HepG2 (cell line): ENCODE results near the gene POLR1C. TPM values are rescaled to one million over a fixed set of nuclear protein-coding genes. Genes with fewer than 3 reads are reported as not detected.

ENCODE experiments used
- ATAC-seq: fragments of 200-7000 bp; cut with Tn5 transposase; 3 replicates; pipeline ENCODE4 v1.9.1; 2020; ENCODE audit warnings: mild to moderate bottlenecking, moderate library complexity
- Bru-seq: library from RNA; stranded (reverse); fragments of 400-500 nt; gene quantifications from one replicate; lab custom pipeline; 2021; lab: Mats Ljungman, UMichigan
- BruChase-seq, 2 experiments: library from RNA; stranded (reverse); fragments of 400-500 nt; gene quantifications; one replicate each; lab custom pipeline; 2021; lab: Mats Ljungman, UMichigan
- BruUV-seq: library from RNA; stranded (reverse); fragments of 400-500 nt; replicated peaks from 2 replicates; lab custom pipeline; 2021; lab: Mats Ljungman, UMichigan
- CTCF ChIA-PET: fragments of 300-600 bp; formaldehyde crosslinking; extraction: SDS; loops from one replicate; lab custom pipeline; 2021; ENCODE audit warnings: low total read pairs, inconsistent platforms, low intra/inter-chr PET ratio; lab: Yijun Ruan, JAX
- POLR2A ChIA-PET: fragments of 350-600 bp; sonication (Branson Sonifier 250); formaldehyde crosslinking; loops from one replicate; lab custom pipeline; 2020; ENCODE audit warnings: antibody characterized with exemption, inconsistent platforms; lab: Yijun Ruan, JAX
- DNase-seq: peaks from one replicate; pipeline ENCODE4 v3.0.0-alpha.2; 2015; ENCODE audit warnings: low spot score
- FAIRE-seq: peaks from 3 replicates; lab custom pipeline; 2011; peaks lifted over from hg19 to GRCh38; lab: Jason Lieb, UNC
- H2AFZ ChIP-seq: one replicate; pipeline ENCODE4 v1.6.1; 2011; ENCODE audit warnings: low read length, inconsistent platforms
- H3K27ac ChIP-seq: fragments of 300-600 bp; 3 replicates; pipeline ENCODE4 v1.8.0; 2011; ENCODE audit warnings: mixed run types, mild to moderate bottlenecking, mixed read lengths, low read length, inconsistent platforms; ENCODE audit not compliant: insufficient read depth; ENCODE audit errors: extremely low read length
- H3K27me3 ChIP-seq, 2 experiments: fragments of 200-600 bp in 1 of 2; 2 replicates in 1 of 2; 3 replicates in 1 of 2; pipeline versions ENCODE4 v1.6.0 to v1.8.0; 2011; ENCODE audit warnings: low read length in 2 of 2, mild to moderate bottlenecking in 2 of 2, moderate library complexity in 2 of 2, inconsistent platforms in 1 of 2; ENCODE audit not compliant: insufficient read depth in 2 of 2, control insufficient read depth in 1 of 2
- H3K36me3 ChIP-seq, 2 experiments: fragments of 200-600 bp in 1 of 2; replicated peaks in 1 of 2; 2 replicates in 1 of 2; 3 replicates in 1 of 2; pipeline versions ENCODE4 v1.5.1 to v1.8.0; 2011; ENCODE audit warnings: low read length in 2 of 2, inconsistent platforms in 1 of 2; ENCODE audit not compliant: insufficient read depth in 2 of 2, control insufficient read depth in 1 of 2
- H3K4me1 ChIP-seq: 2 replicates; pipeline ENCODE4 v1.5.1; 2012; ENCODE audit warnings: low read length, inconsistent platforms; ENCODE audit not compliant: insufficient read depth
- H3K4me2 ChIP-seq: 2 replicates; pipeline ENCODE4 v1.6.0; 2011; ENCODE audit warnings: low read depth, low read length, inconsistent platforms
- H3K4me3 ChIP-seq, 3 experiments: fragments of 200-600 bp in 1 of 3; sonication (generic), shearing (Covaris generic) in 1 of 3; replicated peaks in 1 of 3; 2 replicates each; pipeline ENCODE4 v1.5.1; 2011 to 2016; ENCODE audit warnings: low read length in 3 of 3, inconsistent platforms in 2 of 3, low read depth in 2 of 3, mild to moderate bottlenecking in 2 of 3, control low read depth in 1 of 3, mixed read lengths in 1 of 3; ENCODE audit not compliant: insufficient read depth in 1 of 3
- H3K79me2 ChIP-seq: one replicate; pipeline ENCODE4 v1.6.1; 2011; ENCODE audit warnings: low read length, inconsistent platforms; ENCODE audit not compliant: insufficient read depth
- H3K9ac ChIP-seq: 2 replicates; pipeline ENCODE4 v1.6.0; 2011; ENCODE audit warnings: mild to moderate bottlenecking, low read depth, low read length, inconsistent platforms; ENCODE audit not compliant: insufficient read depth
- H3K9me3 ChIP-seq: 2 replicates; pipeline ENCODE4 v1.5.1; 2012; ENCODE audit warnings: mild to moderate bottlenecking, low read length
- H4K20me1 ChIP-seq: 2 replicates; pipeline ENCODE4 v1.6.0; 2011; ENCODE audit warnings: inconsistent platforms, mild to moderate bottlenecking, low read length, moderate library complexity; ENCODE audit not compliant: insufficient read depth
- EEA1 ChIP-seq: sonication (generic); formaldehyde crosslinking; IDR thresholded peaks from 2 replicates; pipeline ENCODE4 v1.5.1; 2020; ENCODE audit warnings: mild to moderate bottlenecking, missing genetic modification reagents, borderline replicate concordance
- JDP2 ChIP-seq: sonication (generic); formaldehyde crosslinking; IDR thresholded peaks from 2 replicates; pipeline ENCODE4 v1.8.1; 2022; ENCODE audit warnings: missing genetic modification reagents, borderline replicate concordance
- MAF1 ChIP-seq: sonication (generic); formaldehyde crosslinking; IDR thresholded peaks from 2 replicates; pipeline ENCODE4 v1.5.0; 2020; ENCODE audit warnings: missing genetic modification reagents, borderline replicate concordance
- MAFF ChIP-seq: IDR thresholded peaks from 2 replicates; pipeline ENCODE4 v1.6.1; 2011; ENCODE audit warnings: low read depth, low read length, improper control_type of control experiment
- SPEN ChIP-seq: sonication (generic); formaldehyde crosslinking; IDR thresholded peaks from 2 replicates; pipeline ENCODE4 v1.5.1; 2020; ENCODE audit warnings: low read depth, mild to moderate bottlenecking, missing genetic modification reagents
- TCF7 ChIP-seq: sonication (generic); IDR thresholded peaks from 2 replicates; pipeline ENCODE4 v1.6.1; 2016; ENCODE audit warnings: antibody characterized with exemption, low read depth
- THAP7 ChIP-seq: sonication (generic); formaldehyde crosslinking; IDR thresholded peaks from 2 replicates; pipeline ENCODE4 v1.8.1; 2023; ENCODE audit warnings: mild to moderate bottlenecking, missing genetic modification reagents
- ZNF350 ChIP-seq: sonication (generic); formaldehyde crosslinking; IDR thresholded peaks from 2 replicates; pipeline ENCODE4 v1.4.0; 2020; ENCODE audit warnings: mild to moderate bottlenecking, low read depth, missing genetic modification reagents, borderline replicate concordance
- WGBS: methylation state at CpG from one replicate; pipeline ENCODE4 v1.1.6; 2017; ENCODE audit warnings: low lambda C conversion rate; 5-methylcytosine and 5-hydroxymethylcytosine counted together
- in situ Hi-C: cut with HindIII; loops from 2 replicates; pipeline ENCODE4 v1.10.0; 2017; ENCODE audit warnings: low pct_unique_long_range_greater_than_20kb; ENCODE audit not compliant: extremely low pct_ligation_motif_present
- intact Hi-C: fragments of 100-400 bp; cut with micrococcal nuclease; formaldehyde crosslinking; loops from one replicate; pipeline ENCODE4 v1.10.0; 2022; ENCODE audit not compliant: unreplicated experiment
- long read RNA-seq, 2 experiments: library from RNA in 1 of 2; library from polyadenylated mRNA in 1 of 2; stranded (forward) in 1 of 2; unstranded in 1 of 2; transcript quantifications; one replicate each; pipeline ENCODE4 v2.0.0, GENCODE V29; 2019 to 2022
- polyA minus RNA-seq, 3 experiments: library from RNA; depleted of rRNA, polyadenylated mRNA; stranded (reverse); fragments of >200 nt; gene quantifications; 2 replicates each; pipeline ENCODE4 v1.2.3, GENCODE V29; 2011; ENCODE audit warnings: low replicate concordance in 1 of 3
- polyA plus RNA-seq, 8 experiments: library from polyadenylated mRNA; depleted of rRNA in 3 of 8; stranded (reverse) in 7 of 8; unstranded in 1 of 8; fragments of >200 nt; fragmentation: Illumina TruSeq in 4 of 8; extraction: Trizol in 4 of 8; gene quantifications; 2 replicates each; pipeline versions ENCODE4 v1.2.1 to v1.2.3, GENCODE V29; 2011 to 2016; ENCODE audit warnings: low read depth in 4 of 8, missing spikeins in 1 of 8, mixed read lengths in 1 of 8; ENCODE audit not compliant: insufficient read depth in 1 of 8
- total RNA-seq, 5 experiments: library from RNA; depleted of rRNA; stranded (reverse); fragments of >200 nt; fragmentation: Illumina TruSeq; extraction: Trizol; gene quantifications; 2 replicates each; pipeline ENCODE4 v1.2.3, GENCODE V29; 2016; ENCODE audit warnings: low read depth in 1 of 5
- TF ChIP-seq, protein P1 (sequence below): sonication (generic); formaldehyde crosslinking; IDR thresholded peaks from 2 replicates; pipeline ENCODE4 v1.4.0; 2020; ENCODE audit warnings: missing genetic modification reagents
- TF ChIP-seq, protein P2 (sequence below): IDR thresholded peaks from 2 replicates; pipeline ENCODE4 v1.6.1; 2016; ENCODE audit warnings: low read depth, borderline replicate concordance
- TF ChIP-seq, protein P3 (sequence below): sonication (generic); formaldehyde crosslinking; IDR thresholded peaks from 2 replicates; pipeline ENCODE4 v1.5.0; 2020; ENCODE audit warnings: missing genetic modification reagents

Gene POLR1C
- 72.2 and 75.6 TPM in 2 replicates for total RNA-seq (2016; rRNA removed; fragmentation: Illumina TruSeq; extraction: Trizol)
- 19.4 and 24.1 TPM in 2 replicates for total RNA-seq (2016; cell fraction: cytosol; rRNA removed; fragmentation: Illumina TruSeq; extraction: Trizol; ENCODE audit: low read depth)
- total RNA-seq (2016; cell fraction: insoluble cytoplasmic fraction; rRNA removed; fragmentation: Illumina TruSeq; extraction: Trizol): 70.2 and 74.8 TPM in 2 replicates
- total RNA-seq (2016; cell fraction: membrane; rRNA removed; fragmentation: Illumina TruSeq; extraction: Trizol): 23.7 and 25.3 TPM in 2 replicates
- 59.4 and 67.1 TPM in 2 replicates for total RNA-seq (2016; cell fraction: nucleus; rRNA removed; fragmentation: Illumina TruSeq; extraction: Trizol)
- 55.2 and 62.6 TPM in 2 replicates for polyA plus RNA-seq (2011; rRNA removed)
- polyA plus RNA-seq (2011; cell fraction: cytosol; rRNA removed): 38.9 and 45.7 TPM in 2 replicates
- polyA plus RNA-seq (2011; cell fraction: nucleus; rRNA removed): 96.3 and 102 TPM in 2 replicates
- polyA plus RNA-seq (2012): 50.7 and 62.3 TPM in 2 replicates
- 7.2 and 7.7 TPM in 2 replicates for polyA plus RNA-seq (2016; cell fraction: cytosol; fragmentation: Illumina TruSeq; extraction: Trizol; ENCODE audit: low read depth)
- polyA plus RNA-seq (2016; cell fraction: insoluble cytoplasmic fraction; fragmentation: Illumina TruSeq; extraction: Trizol; ENCODE audit: low read depth): 58.7 and 61.6 TPM in 2 replicates
- 9.7 and 11.7 TPM in 2 replicates for polyA plus RNA-seq (2016; cell fraction: membrane; fragmentation: Illumina TruSeq; extraction: Trizol; ENCODE audit: low read depth)
- 97.9 and 104 TPM in 2 replicates for polyA plus RNA-seq (2016; cell fraction: nucleus; fragmentation: Illumina TruSeq; extraction: Trizol; ENCODE audit: insufficient read depth, low read depth)
- polyA minus RNA-seq (2011; rRNA and poly(A)+ RNA removed; ENCODE audit: low replicate concordance): 40.9 and 99.4 TPM in 2 replicates
- polyA minus RNA-seq (2011; cell fraction: cytosol; rRNA and poly(A)+ RNA removed): 17.0 and 20.2 TPM in 2 replicates
- 41.5 and 42.6 TPM in 2 replicates for polyA minus RNA-seq (2011; cell fraction: nucleus; rRNA and poly(A)+ RNA removed)
- Bru-seq, nascent RNA: percentile 62 among the genes with signal in this experiment
- BruChase-seq, experiment 1, labeled RNA remaining after a 6-hour chase: percentile 69 among the genes with signal in this experiment
- BruChase-seq, experiment 2, labeled RNA remaining after a 2-hour chase: percentile 70 among the genes with signal in this experiment
- long read RNA-seq, experiment 1, transcript POLR1C-214 (9 exons, 1,334 nt): minor isoform, 5 of 61 reads
- long read RNA-seq, experiment 1, transcript POLR1C-203 (9 exons, 1,355 nt): major isoform, 41 of 61 reads
- long read RNA-seq, experiment 1, partial matches to known transcripts: 5 of 61 reads
- long read RNA-seq, experiment 1, other reads (novel, unspliced or antisense): 7 of 61 reads
- long read RNA-seq, experiment 2, transcript POLR1C-203 (9 exons, 1,355 nt): major isoform, 53 of 69 reads
- long read RNA-seq, experiment 2, partial matches to known transcripts: 5 of 69 reads
- long read RNA-seq, experiment 2, other reads (novel, unspliced or antisense): 9 of 69 reads

GRCh38 chr6:43516697-43517504, at the start of gene POLR1C, which contains the start of gene YIPF3:
Gene POLR1C, plus strand, starts transcription at chr6:43517089. Its CDS starts 21 bp downstream, at chr6:43517110.
Gene YIPF3, minus strand, starts transcription at chr6:43516926. Its CDS starts 119 bp downstream, at chr6:43516807.
- CTCF ChIA-PET: no interaction called here
- no peak for TF ChIP-seq TCF7
- peak; percentile 15; the same call in 1 of the 2 replicates for TF ChIP-seq THAP7 (CRISPR knock-in tag)
- TF ChIP-seq SPEN (CRISPR knock-in tag): peak; percentile 97
- TF ChIP-seq, protein P1, sequence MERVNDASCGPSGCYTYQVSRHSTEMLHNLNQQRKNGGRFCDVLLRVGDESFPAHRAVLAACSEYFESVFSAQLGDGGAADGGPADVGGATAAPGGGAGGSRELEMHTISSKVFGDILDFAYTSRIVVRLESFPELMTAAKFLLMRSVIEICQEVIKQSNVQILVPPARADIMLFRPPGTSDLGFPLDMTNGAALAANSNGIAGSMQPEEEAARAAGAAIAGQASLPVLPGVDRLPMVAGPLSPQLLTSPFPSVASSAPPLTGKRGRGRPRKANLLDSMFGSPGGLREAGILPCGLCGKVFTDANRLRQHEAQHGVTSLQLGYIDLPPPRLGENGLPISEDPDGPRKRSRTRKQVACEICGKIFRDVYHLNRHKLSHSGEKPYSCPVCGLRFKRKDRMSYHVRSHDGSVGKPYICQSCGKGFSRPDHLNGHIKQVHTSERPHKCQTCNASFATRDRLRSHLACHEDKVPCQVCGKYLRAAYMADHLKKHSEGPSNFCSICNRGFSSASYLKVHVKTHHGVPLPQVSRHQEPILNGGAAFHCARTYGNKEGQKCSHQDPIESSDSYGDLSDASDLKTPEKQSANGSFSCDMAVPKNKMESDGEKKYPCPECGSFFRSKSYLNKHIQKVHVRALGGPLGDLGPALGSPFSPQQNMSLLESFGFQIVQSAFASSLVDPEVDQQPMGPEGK (CRISPR knock-in tag): peak; percentile 42; the same call in 1 of the 2 replicates
- TF ChIP-seq, protein P2, sequence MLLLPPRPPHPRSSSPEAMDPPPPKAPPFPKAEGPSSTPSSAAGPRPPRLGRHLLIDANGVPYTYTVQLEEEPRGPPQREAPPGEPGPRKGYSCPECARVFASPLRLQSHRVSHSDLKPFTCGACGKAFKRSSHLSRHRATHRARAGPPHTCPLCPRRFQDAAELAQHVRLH (CRISPR knock-in tag): peak; percentile 85; the same call in 1 of the 2 replicates
- TF ChIP-seq MAF1 (CRISPR knock-in tag): peak; percentile 62; the same call in 1 of the 2 replicates
- TF ChIP-seq MAFF: no peak
- peak; percentile 62; the same call in 1 of the 2 replicates for TF ChIP-seq EEA1 (CRISPR knock-in tag)
- no peak for TF ChIP-seq JDP2 (CRISPR knock-in tag)
- peak; percentile 96 for TF ChIP-seq ZNF350 (CRISPR knock-in tag)
- TF ChIP-seq, protein P3, sequence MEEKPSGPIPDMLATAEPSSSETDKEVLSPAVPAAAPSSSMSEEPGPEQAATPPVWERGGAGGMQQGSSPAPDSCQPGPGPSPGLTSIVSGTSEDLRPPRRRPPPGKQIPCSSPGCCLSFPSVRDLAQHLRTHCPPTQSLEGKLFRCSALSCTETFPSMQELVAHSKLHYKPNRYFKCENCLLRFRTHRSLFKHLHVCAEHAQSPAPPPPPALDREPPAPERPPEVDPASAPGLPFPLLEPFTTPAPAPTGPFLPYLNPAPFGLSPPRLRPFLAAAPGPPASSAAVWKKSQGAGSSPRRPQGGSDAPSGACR (CRISPR knock-in tag): peak; percentile 61; the same call in 1 of the 2 replicates

More at GRCh38 chr6:43516697-43517504, at the start of gene POLR1C, which contains the start of gene YIPF3:
- Histone ChIP-seq H3K4me2 (peak within 1 kb of the TSS; percentile 96), H3K9ac (peak within 1 kb of the TSS; percentile 98), H3K36me3 (peaks cover 37 to 64% of the 10 kb centered on the region in 2 experiments), H3K9me3 (no peaks in the 10 kb centered on the region), H3K4me1 (peaks cover 36% of the 10 kb centered on the region), H4K20me1 (no peaks in the 10 kb centered on the region), H3K79me2 (peaks cover 52% of the 10 kb centered on the region), H3K27me3 (peaks cover 0 to 5% of the 10 kb centered on the region in 2 experiments; a peak in 1 of 5 replicates), H3K4me3 (peak within 1 kb of the TSS; percentile 85 to 99 (median 93)), H3K27ac (peak within 1 kb of the TSS; percentile 74), H2AFZ (no peak within 1 kb of the TSS)
- POLR2A ChIA-PET: interaction anchor here (0.6 to 2.0 kb wide), 16 partner anchors 10 to 503 kb away, joined by 3 to 11 read pairs (median 4); partner anchors contain the start of genes ABCC10, CUL7, GTPBP2 and KLHDC3
- in situ Hi-C loops (no loop called here), intact Hi-C loops (loop anchor here (5.0 kb wide), 1 partner anchor 60 kb away; the partner anchor contains the start of genes POLH and XPO5)
- 1% methylated on average over 56 of the region's 57 CpGs for WGBS
- ATAC-seq: peak; percentile 90
- BruUV-seq: no TSS peak
- peak; percentile 98 for DNase-seq
- peak; percentile 88 for FAIRE-seq
